ENCODE measurements around the gene GGCT. TPM values are rescaled to one million over a fixed set of nuclear protein-coding genes. Genes with fewer than 3 reads are reported as not detected.

Gene GGCT
- total RNA-seq, 1 donor from 2014 or later = 18.9 TPM

- peaks cover 80% of the 10 kb centered on the region for H3K4me1 ChIP-seq
- no peaks in the 10 kb centered on the region for H3K9me3 ChIP-seq (replicated peaks)
- peak overlapping the region; percentile 98 for H3K27ac ChIP-seq (replicated peaks)
- no peaks in the 10 kb centered on the region for H3K36me3 ChIP-seq
- TF ChIP-seq, protein P1, sequence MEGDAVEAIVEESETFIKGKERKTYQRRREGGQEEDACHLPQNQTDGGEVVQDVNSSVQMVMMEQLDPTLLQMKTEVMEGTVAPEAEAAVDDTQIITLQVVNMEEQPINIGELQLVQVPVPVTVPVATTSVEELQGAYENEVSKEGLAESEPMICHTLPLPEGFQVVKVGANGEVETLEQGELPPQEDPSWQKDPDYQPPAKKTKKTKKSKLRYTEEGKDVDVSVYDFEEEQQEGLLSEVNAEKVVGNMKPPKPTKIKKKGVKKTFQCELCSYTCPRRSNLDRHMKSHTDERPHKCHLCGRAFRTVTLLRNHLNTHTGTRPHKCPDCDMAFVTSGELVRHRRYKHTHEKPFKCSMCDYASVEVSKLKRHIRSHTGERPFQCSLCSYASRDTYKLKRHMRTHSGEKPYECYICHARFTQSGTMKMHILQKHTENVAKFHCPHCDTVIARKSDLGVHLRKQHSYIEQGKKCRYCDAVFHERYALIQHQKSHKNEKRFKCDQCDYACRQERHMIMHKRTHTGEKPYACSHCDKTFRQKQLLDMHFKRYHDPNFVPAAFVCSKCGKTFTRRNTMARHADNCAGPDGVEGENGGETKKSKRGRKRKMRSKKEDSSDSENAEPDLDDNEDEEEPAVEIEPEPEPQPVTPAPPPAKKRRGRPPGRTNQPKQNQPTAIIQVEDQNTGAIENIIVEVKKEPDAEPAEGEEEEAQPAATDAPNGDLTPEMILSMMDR (IDR thresholded peaks at IDR 0.05; ENCODE audit: borderline replicate concordance) = no peak
- intact Hi-C loops (cut with micrococcal nuclease) = no loop called here
- H3K27me3 ChIP-seq (ENCODE audit: low read depth) = no peaks in the 10 kb centered on the region
- peak overlapping the region; percentile 76 for H3K4me3 ChIP-seq
- no peak for DNase-seq
Measured at GRCh38 chr7:30476459-30477145, 28.0 kb downstream of the GGCT start.

GRCh38 chr7:30475580-30475979 lies 29.0 kb downstream of the GGCT start:
- H3K4me1 ChIP-seq = peaks cover 90% of the 10 kb centered on the region
- H3K27me3 ChIP-seq (ENCODE audit: low read depth) = no peaks in the 10 kb centered on the region
- no peak for DNase-seq
- TF ChIP-seq, protein P1 (IDR thresholded peaks at IDR 0.05; ENCODE audit: borderline replicate concordance) = no peak
- peak overlapping the region; percentile 98 for H3K27ac ChIP-seq (replicated peaks)
- no peaks in the 10 kb centered on the region for H3K9me3 ChIP-seq (replicated peaks)
- H3K36me3 ChIP-seq = no peaks in the 10 kb centered on the region
- no peak overlapping the region for H3K4me3 ChIP-seq
- intact Hi-C loops (cut with micrococcal nuclease) = no loop called here

DNA sequence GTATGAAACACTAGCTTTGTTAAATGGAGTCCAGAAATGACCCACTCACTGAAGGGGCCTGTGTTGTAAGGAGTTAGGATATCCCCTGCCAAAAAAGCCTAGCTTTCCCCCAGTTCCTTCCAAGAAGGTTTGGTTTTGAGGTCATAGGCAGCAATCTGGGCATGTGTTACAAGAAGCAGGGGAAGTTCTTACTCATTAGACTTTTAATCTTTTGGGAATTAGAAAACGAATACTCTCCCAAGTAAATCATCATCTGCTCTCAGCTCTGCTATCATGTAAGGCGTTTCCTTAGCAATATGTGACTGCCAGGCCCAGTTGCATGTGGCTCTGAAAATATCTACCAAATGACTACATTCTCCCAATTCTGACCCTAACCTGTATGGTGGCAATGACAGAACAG lies 29.7 kb downstream of the GGCT start:
- H3K27me3 ChIP-seq (ENCODE audit: low read depth) = no peaks in the 10 kb centered on the region
- DNase-seq = no peak
- H3K9me3 ChIP-seq (replicated peaks) = no peaks in the 10 kb centered on the region
- H3K27ac ChIP-seq (replicated peaks) = peak overlapping the region; percentile 98
- no peak overlapping the region for H3K4me3 ChIP-seq
- TF ChIP-seq, protein P1 (IDR thresholded peaks at IDR 0.05; ENCODE audit: borderline replicate concordance) = no peak
- no peaks in the 10 kb centered on the region for H3K36me3 ChIP-seq
- intact Hi-C loops (cut with micrococcal nuclease) = no loop called here
- H3K4me1 ChIP-seq = peaks cover 97% of the 10 kb centered on the region

- DNase-seq = no peak
- intact Hi-C loops (cut with micrococcal nuclease) = no loop called here
- TF ChIP-seq, protein P1 (IDR thresholded peaks at IDR 0.05; ENCODE audit: borderline replicate concordance) = no peak
- H3K36me3 ChIP-seq = no peaks in the 10 kb centered on the region
- peaks cover 100% of the 10 kb centered on the region for H3K4me1 ChIP-seq
- H3K4me3 ChIP-seq = no peak overlapping the region
- H3K9me3 ChIP-seq (replicated peaks) = no peaks in the 10 kb centered on the region
- H3K27me3 ChIP-seq (ENCODE audit: low read depth) = no peaks in the 10 kb centered on the region
- H3K27ac ChIP-seq (replicated peaks) = peak overlapping the region; percentile 98
Measured at GRCh38 chr7:30474485-30474884, 30.1 kb downstream of the GGCT start.

DNA sequence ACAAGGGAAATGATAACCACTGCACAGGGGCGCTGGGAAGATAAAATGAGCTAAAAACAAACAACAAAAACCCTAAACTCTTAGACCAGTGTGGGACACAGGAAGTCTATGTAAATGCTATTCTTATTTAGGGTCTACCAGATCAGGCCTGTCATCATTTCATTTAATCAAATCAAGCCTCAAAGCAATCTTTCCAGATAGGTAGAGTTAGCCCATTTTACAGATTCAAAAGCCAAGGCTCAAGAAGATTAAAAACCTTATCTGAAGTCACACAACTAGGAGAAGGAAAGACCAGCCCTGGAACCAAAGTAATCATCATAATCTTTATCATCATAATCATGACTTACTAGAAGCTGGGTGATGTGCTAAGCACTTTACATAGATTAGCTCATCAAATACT lies 30.7 kb downstream of the GGCT start:
- no peaks in the 10 kb centered on the region for H3K27me3 ChIP-seq (ENCODE audit: low read depth)
- H3K27ac ChIP-seq (replicated peaks) = peak overlapping the region; percentile 98
- TF ChIP-seq, protein P1 (IDR thresholded peaks at IDR 0.05; ENCODE audit: borderline replicate concordance) = no peak
- H3K4me3 ChIP-seq = no peak overlapping the region
- no peaks in the 10 kb centered on the region for H3K36me3 ChIP-seq
- no peak for DNase-seq
- H3K4me1 ChIP-seq = peaks cover 100% of the 10 kb centered on the region
- no peaks in the 10 kb centered on the region for H3K9me3 ChIP-seq (replicated peaks)
- intact Hi-C loops (cut with micrococcal nuclease) = no loop called here
